Measurements from ENCODE around the gene ADAMTSL2.

ADAMTSL2 gene

DNA sequence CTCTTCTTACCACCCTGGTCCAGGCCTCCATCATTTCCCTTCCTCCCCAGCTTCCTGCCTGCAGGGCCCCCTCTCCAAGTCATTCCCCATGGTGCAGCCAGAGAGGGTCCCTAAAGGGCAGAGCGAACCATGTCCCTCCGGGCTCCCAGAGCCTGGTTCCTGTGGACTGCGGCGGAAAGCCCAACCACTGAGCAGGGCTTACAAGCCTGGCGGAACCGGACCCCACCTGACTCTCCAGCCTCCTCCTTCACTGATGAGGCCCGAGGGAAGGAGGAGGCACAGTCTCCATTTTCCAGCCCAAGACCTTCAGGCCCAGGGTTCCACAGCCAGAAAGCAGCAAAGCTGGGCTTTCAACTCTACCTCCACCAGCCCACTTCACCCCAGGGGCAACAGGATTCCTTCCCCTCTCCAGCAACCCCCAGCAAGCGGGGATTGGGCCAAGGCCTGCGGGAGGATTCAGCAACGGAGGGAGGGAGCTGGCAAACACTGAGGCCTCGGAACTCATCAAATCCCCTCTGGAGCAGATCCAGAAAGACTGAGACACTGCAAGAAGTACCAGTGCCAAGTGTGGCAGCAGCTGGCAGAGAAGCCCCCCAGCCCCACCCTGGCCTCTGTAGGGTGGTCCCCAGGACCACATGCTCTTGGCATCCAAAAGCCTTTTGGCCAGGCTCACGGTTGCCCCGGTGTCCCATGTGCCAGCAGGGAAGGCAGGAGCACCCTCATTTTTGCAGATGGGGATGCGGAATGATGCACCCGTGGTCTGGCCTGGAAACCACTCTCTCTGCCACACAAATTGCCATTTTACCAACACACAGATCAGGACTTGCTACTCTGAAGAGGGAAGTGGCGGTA lies 71.6 kb downstream of the ADAMTSL2 start:
- no peak for DNase-seq (ENCODE audit: low read depth in 2 of 2)

DNA sequence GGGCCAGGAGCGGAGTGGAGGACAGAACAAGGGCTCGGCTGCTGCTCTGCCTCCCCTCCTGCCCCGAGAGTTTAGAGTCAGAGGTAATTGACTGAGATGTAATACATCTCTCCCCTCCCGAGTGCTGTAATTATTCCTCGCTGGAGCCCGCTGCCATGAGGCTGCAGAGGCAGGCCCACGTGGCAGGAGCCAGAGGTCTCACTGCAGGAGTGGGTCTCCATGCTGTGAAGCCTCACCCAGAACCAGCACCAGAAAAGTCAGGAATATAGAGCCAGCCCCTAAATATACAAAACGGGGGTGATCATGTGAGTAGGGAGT lies 72.2 kb downstream of the ADAMTSL2 start:
- no peak for DNase-seq (ENCODE audit: low read depth in 2 of 2)

DNA sequence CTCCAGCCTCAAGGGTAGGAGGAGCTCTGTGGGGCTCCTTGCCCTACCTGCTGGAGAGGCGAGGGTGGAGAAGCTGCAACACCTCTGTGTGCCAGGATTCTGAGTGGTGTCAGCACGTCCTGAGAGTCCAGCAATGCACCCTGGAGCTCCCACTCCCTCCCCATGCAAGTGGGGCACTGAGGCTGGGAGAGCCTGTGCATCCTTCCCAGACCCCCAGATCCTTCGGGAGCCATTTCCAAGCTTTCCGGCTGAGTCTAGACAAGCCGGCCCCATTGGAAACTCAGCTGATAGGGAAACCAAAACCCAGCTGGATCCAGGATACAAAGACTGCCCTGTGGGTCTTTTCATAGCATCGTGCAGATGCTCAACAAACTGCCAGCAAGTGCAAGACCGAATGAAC lies 72.9 kb downstream of the ADAMTSL2 start:
- no peak for DNase-seq (ENCODE audit: low read depth in 2 of 2)

DNA sequence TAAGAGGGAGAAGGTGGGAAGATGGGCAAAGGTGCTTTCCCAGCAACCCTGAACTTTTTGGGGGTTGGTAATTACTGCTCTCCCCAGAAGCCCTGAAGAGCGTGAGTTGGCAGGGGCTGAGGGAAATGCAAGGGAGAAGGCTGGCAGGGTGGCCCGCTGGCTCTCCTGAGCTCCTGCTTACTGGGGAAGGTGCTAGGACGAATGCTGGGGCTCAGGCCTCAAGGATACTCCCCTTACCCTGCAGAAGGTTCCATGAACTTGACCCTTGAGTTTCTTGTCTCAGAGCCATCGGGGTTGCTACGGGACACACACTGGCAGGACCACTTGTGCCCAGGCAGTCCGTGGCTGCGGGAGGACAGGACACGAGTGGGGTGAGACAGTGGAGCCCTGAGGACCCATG lies 73.5 kb downstream of the ADAMTSL2 start:
- no peak for DNase-seq (ENCODE audit: low read depth in 2 of 2)

DNA sequence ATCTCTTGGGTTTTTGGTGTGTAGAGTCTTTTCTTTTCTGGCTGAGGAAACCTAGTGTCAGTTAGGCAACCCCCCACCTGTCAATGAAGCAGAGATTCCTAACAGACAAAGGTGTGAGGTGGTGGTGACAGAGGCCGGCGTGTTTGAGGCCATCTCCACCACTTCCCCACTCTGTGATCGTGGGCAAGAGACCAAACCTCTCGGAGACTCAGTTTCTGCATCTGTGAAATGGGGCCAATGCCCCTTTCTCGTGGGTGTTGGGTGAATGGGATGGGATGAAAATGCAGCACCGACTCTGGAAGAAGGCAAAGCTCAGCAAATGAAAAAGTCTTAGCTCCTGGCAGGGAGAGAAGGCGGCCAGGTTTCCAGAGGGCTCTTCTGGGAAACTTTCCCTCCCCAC lies 73.9 kb downstream of the ADAMTSL2 start:
- DNase-seq (ENCODE audit: low read depth in 2 of 2), result no peak

DNA sequence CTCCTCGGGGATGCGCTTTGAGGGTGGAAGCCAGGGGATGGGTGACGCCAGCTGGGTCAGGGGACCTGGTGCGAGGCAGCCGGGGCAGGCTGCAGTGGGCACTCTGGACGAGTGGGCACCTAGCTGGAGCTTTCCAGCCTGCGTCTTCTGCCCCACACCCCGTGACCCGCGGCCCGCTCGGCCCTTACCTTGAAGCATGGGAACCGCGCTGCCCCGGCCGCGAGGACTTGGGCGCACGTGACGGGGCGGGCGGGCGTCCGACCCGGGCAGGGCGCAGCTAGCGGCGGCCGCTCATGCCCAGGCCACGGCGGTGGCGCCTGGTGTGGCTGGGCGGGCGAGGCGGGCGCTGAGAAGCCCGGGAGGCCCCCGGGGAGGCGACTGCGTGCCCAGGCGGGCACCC lies 74.4 kb downstream of the ADAMTSL2 start:
- no peak for DNase-seq (ENCODE audit: low read depth in 2 of 2)

DNA sequence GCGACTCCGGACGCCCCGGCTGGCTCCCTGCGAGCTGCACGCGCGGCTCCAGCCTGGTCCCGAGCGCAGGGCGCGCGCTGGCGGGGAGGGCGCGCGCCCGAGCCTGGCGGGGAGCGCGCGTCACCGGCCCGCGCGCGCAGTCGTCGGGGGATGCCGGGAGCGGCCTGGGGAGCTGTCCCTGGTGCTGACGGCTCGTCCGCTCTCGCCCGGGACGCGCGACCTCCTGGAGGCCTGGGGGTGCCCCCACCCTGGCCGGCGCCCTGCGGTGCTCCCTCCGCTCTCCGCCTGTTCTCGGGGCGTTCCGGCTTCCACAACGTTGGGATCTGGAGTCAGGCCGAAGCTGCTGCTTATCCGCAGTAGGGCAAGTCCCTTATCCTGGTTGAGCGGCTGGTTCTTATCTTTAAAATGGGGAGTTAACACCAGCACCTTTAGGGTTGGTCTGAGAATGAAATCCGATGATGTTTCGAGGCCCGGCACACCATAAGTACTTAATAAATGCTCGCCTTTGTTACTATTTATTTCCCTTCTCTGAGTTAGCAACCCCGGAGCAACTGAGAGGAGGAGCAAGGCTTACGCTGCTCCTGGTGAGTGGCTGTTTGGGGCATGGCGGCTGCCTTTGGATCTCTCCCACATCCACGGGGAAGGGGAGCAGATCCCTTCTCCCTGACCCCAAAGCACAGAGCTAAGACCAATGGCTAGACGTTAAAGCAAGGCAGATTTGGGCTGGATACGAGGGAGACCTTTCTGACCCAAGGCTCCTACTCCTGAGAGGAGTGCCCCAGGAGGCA lies 75.0 kb downstream of the ADAMTSL2 start, which contains the start of gene FAM163B:
Gene FAM163B, minus strand, starts transcription at position 79 of the 788 bp plus-strand sequence. CDS start 29,166 bp downstream, outside the sequence.
- peak in 1 of 2 donors; percentile 25 for DNase-seq (ENCODE audit: low read depth in 2 of 2)

DNA sequence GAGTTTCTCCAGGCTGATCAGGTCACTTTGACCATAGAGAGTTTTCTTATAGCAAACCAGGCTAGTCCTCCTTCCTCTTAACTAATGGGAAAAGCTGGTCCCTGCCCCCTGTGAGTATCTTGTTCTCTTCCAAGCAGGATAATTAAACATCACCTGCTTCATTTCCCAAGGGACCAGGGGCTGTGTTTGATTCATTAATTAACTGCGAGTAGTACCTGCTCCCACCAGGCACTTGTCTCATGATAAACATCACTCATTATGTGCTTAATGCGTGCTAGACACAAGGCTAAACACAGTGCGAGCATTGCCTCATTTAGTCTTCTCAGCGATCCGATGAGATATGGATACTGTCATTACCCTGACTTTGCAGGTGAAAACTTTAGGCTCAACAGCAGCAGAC lies 76.3 kb downstream of the ADAMTSL2 start:
- no peak for DNase-seq (ENCODE audit: low read depth in 2 of 2)

DNA sequence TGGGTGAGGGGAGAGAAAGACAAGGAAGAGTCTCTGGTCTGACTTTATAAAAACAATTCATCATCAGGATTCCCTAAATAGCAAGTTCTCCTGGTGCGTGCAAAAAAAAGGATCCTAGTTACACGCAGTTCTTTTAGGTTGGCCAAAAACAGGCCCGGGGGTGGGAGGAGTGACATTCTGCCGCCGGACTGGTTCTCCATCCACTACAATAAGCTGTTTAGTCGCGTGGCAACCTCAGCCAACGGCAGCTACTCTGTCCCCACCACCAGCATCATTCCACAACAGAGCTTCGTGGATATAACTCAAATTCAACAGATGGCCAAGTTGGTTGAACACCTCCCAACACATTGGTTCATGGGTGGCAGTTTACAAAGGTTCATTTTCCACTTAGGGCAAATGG lies 77.5 kb downstream of the ADAMTSL2 start:
- DNase-seq (ENCODE audit: low read depth in 2 of 2), result no peak

DNA sequence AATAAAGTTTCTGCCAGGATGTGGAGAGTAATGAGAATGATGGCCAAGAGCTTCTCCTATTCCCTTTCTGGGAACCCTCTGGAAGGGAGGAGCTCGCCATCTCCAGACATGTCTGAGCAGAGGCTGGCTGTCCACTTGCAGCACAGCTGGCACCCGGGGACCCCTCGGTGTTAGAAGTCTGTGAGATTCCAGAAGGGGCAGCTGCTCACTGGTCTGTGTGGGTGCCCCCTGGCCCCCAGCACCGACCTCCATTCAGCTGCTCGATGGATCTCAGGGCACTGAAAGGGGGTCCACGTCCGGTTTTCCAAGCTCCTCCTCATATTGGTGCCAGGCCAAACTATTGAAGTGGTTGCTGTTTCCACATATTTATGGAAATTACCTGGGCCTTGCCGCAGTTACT lies 78.3 kb downstream of the ADAMTSL2 start:
- DNase-seq (ENCODE audit: low read depth in 2 of 2), result no peak

DNA sequence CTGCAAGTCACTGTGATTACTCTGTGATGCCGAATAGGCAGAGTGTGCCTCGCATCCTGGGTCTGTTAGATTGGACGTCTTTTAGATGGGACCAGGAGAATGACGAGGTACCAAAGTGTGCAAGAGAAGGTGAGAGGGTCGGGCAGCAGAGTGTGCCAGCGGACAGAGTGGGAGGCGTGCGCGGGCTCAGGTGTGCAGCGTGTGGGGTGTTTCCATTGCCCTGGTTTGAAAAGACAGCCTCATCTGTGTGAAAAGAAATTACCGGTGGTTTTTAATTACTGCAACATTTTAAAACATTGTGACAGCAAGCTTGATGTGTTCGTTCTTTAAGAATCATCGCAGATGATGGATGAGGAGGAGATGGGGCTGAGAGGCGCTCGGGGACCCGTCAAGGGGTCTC lies 78.9 kb downstream of the ADAMTSL2 start:
- no peak for DNase-seq (ENCODE audit: low read depth in 2 of 2)

DNA sequence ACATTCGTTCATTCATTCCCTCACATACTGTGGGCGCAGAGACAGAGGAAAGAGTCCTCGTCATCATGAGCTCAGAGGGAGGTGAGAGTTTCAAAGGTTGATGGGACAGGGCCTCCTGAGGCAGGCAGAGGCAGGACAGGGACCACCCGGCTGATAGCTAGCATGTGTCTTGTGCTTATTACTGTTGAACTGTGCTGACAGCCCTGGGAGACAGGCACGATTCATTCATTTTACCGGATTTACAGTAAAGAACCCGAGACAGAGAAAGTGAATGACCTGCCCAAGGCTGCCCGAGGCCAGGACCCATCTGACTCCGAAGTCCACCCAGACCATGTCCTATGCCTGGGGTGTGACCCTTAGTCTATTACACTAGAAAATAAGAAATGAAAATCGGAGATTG lies 79.6 kb downstream of the ADAMTSL2 start:
- no peak for DNase-seq (ENCODE audit: low read depth in 2 of 2)

DNA sequence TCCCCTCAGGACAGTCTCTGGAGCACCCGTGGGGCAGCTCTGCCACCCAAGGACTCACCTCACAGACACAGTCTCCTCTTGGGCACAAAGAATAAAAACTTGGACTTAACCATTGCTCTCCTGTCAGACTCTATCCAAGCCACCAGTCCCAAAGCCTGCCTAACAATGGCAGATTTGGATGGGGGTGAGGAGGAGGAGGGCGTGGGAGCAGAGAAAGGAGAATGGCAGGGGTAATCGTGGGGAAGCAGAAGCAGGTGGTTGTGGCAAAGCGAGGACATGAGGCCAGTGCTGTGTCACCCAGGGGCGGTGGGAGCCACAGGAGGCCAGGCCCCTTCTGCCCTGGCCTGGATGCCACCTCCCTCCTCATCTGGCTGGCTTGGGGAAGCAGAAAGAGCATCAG lies 80.2 kb downstream of the ADAMTSL2 start:
- DNase-seq (ENCODE audit: low read depth in 2 of 2), result no peak

DNA sequence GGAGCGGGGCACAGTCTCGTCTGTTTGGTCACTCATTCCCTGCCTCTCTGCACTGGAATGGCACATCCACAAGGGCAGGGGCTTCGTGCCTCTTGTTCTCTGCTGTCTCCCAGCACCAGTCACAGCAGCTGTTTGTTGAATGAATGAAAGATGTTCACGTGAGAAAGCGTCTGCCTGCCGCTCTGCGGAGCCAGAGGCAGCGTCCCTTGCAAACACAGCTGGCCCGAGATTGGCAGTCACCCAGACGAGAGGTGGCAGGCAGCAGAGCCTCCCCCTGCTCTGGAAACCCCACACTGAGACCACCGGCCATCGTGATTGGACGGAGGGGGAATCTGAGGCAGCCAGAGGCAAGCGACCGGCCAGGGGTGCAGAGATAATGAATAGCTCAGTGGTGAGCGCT lies 80.7 kb downstream of the ADAMTSL2 start:
- DNase-seq (ENCODE audit: low read depth in 2 of 2), result no peak

DNA sequence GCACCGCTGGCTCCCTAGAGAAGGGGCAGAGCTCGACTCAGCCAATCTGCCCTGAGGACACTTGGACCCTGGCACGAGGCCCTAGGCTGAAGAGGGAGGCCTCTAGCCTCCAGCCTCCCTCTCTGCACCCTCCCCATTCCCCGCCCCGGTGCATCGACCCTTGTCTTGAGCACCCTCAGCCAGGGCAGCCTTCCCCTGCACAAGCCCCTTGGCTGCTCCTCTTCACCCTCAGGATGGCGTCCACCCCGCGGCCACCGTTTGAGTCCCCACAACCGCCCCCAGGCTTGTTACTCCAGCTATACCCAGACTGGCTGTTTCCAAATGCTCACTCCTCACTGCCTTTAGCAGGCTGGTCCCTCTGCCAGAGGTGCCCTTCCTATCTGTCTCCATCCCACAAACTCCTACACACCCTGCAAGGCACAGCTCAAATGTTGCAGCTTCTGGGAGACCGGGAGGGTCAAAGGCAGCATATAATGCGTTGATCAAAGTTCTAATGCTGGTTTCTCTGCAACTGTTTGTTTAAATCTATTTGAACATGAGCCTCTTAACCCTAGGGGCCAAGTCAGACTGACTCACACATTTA lies 81.2 kb downstream of the ADAMTSL2 start:
- no peak for DNase-seq (ENCODE audit: low read depth in 2 of 2)

DNA sequence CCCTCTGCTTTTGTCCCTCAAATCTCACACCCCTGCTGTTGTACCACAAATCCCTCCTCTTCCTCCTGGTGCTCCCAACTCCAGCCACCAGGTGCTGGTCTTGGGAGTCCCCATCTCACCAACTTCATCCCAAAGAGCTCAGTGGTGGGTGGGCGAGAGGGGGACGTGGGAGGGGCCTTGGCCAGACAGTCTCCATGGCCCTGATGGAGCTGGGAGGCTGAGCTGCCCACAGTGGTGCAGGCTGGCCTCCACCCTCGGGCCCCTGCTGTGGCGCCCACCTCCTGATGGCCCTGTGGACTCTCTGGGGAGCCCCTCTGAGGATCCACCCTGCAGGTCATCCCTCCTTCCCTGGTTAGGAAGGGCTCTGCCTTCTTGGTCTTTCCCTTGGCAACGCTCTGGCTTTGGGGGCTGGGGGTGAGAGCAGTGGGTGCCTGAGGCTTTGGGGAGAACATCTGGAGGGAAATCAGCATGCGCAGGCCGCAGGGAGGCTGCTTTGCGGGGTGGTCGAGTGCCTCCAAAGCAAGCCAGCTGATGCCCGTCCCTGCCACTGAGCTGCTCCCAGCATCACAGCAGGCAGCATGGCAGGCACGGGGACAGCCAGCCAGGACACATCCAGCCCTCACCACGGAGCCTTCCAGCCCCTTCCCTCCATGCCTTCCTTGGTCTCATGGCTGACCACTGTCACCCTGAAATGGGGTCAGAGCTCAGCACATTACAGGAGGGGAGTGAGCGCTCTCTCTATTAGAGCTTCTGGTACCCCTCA lies 82.3 kb downstream of the ADAMTSL2 start:
- no peak for DNase-seq (ENCODE audit: low read depth in 2 of 2)

DNA sequence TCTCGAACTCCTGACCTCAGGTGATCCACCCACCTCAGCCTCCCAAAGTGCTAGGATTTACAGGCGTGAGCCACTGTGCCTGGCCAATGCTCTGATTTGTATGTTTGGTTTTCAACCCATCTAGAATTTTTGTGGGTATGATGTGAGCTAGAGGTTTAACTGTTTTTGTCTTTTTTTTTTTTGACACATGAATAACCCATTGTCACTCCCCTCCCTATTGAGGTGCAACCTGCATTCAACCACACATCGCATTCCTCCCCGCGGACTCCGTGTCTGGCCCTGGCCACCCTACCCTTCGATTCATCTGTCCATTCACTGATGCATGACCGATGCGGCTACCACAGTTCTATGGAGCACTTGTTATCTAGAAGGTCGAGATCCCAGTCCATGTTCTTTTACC lies 84.2 kb downstream of the ADAMTSL2 start:
- no peak for DNase-seq (ENCODE audit: low read depth in 2 of 2)

DNA sequence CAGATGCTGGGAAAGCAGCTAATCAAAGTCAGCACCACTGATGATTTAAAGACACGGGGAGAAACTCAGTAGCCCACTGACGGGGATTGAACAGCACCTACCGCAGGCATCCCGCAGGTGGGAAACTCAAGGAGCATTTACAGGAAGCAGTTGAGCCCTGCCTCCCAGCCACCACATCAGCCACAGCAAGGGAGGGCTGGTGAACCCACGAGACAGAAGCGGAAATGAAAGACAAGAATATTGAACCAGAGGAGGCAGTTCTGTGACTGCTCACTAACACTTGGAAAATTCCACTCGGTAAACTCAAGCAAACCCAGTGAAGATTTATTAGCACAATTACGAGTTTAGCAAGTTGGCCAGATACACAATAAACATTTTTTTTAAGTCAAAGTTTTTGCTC lies 85.3 kb downstream of the ADAMTSL2 start:
- DNase-seq (ENCODE audit: low read depth in 2 of 2), result peak; percentile 11 to 23

DNA sequence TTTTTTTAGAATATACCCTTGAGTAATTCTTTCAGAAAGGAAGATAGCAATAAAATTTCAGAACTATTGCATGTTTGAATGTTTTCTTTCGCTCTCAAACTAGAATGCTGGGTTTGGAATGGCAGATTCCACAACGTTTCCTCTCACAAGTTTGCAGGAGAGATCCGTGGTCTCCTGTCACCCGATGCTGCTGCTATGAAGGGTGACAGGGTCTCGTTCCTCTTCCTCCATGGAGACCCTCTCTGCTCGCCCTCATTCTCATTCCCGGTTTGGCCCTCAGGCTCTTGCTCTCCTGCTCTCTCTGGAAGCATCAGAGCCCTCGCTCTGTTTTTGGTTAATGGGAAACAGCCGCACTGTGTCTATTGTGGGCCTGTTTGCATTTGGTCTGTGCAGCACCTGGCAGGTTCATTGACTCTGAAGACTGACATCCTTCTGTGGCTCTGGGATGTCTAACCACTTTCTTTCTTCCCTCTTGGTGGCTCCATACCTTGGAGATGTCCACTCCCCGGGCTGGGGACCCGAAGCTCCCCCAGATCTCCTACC lies 87.3 kb downstream of the ADAMTSL2 start:
- no peak for DNase-seq (ENCODE audit: low read depth in 2 of 2)

DNA sequence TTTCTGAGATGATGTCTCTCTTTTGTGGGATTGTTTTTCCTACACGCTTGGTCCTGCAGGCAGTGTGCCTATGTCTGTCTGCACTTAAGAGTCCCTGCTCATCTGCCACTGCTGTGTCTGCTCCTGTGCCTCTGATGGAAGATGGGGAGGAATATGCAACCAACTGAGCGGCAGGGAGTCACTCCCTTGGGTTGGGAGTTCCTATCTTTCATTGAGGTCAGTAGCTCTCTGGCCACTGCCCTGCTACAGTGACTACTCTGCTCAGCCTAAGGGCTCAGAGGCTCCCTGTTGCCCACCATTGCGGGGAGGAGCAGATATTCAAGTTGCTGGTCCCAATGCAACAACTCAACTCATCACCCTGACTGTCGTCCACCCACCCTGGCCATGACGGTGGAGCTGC lies 88.1 kb downstream of the ADAMTSL2 start:
- DNase-seq (ENCODE audit: low read depth in 2 of 2), result no peak

Measured in stimulated activated CD4-positive, alpha-beta T cell treated with anti-CD3 and anti-CD28 coated beads, Interleukin-1b, Interleukin-23, amount 100 ng/mL, for 1 hour (primary cell).